ENCODE data around the gene RIMS3.
A peak's percentile ranks its signal among the peaks of the same experiment; 100 is the strongest.
"Not testable (repeated sequence)": the region's sequence is repeated elsewhere in the genome, so short reads cannot be mapped to it uniquely, and the experiment has no call there.

Gene RIMS3

GRCh38 chr1:40703316-40703715 lies 37.8 kb upstream of the RIMS3 start:
- DNase-seq (ENCODE audit: extremely low spot score) = no peak
- TF ChIP-seq NFRKB (IDR thresholded peaks at IDR 0.05) = no peak
- peak; percentile 43; the same call in 1 of the 2 replicates for TF ChIP-seq ZNF384 (IDR thresholded peaks at IDR 0.05)
- TF ChIP-seq L3MBTL2 (conservative IDR thresholded peaks at IDR 0.05) = no peak
- TF ChIP-seq FOXA1 (IDR thresholded peaks at IDR 0.05) = no peak
- TF ChIP-seq ARNT (IDR thresholded peaks at IDR 0.05) = no peak
- no peak for TF ChIP-seq FOXK2 (IDR thresholded peaks at IDR 0.05)
- peak; percentile 16; the same call in 1 of the 2 replicates for TF ChIP-seq PKNOX1 (IDR thresholded peaks at IDR 0.05)
- ChIA-PET POLR2A (interaction anchor here (0.7 to 5.7 kb wide), 2 partner anchors 11 to 52 kb away, joined by 3 to 83 read pairs; partner anchors contain the start of gene NFYC), CTCF (interaction anchor here (0.6 kb wide), 1 partner anchor 11 kb away, joined by 3 read pairs; no protein-coding TSS in a partner anchor)

GRCh38 chr1:40702810-40703209 lies 37.3 kb upstream of the RIMS3 start:
- POLR2A ChIA-PET = interaction anchor here (5.7 kb wide), 1 partner anchor 10 kb away, joined by 83 read pairs; the partner anchor contains the start of gene NFYC
- not testable (repeated sequence) for DNase-seq (ENCODE audit: extremely low spot score)
- CTCF ChIA-PET = interaction anchor here (0.6 kb wide), 1 partner anchor 11 kb away, joined by 3 read pairs; no protein-coding TSS in a partner anchor

- TF ChIP-seq BHLHE40 (IDR thresholded peaks at IDR 0.05; ENCODE audit: borderline replicate concordance) = no peak
- TF ChIP-seq L3MBTL2 (conservative IDR thresholded peaks at IDR 0.05) = no peak
- TF ChIP-seq FOXM1 (IDR thresholded peaks at IDR 0.05; ENCODE audit: borderline replicate concordance) = no peak
- no peak for TF ChIP-seq NFRKB (IDR thresholded peaks at IDR 0.05)
- DNase-seq (ENCODE audit: extremely low spot score) = no peak
- POLR2A ChIA-PET = interaction anchor here (5.7 kb wide), 1 partner anchor 9 kb away, joined by 83 read pairs; the partner anchor contains the start of gene NFYC
- CTCF ChIA-PET = interaction anchor here (0.9 kb wide), 1 partner anchor 131 kb away, joined by 3 read pairs; no protein-coding TSS in a partner anchor
Observed at GRCh38 chr1:40701684-40702083, 36.2 kb upstream of the RIMS3 start.

GRCh38 chr1:40699787-40700186 lies 34.3 kb upstream of the RIMS3 start:
- ChIA-PET POLR2A (interaction anchor here (1.0 to 5.7 kb wide), 2 partner anchors 7 to 19 kb away, joined by 3 to 83 read pairs; partner anchors contain the start of gene NFYC), CTCF (no interaction called here)
- TF ChIP-seq L3MBTL2 (conservative IDR thresholded peaks at IDR 0.05) (no peak), BHLHE40 (IDR thresholded peaks at IDR 0.05; ENCODE audit: borderline replicate concordance) (no peak)
- no peak for DNase-seq (ENCODE audit: extremely low spot score)

GRCh38 chr1:40697436-40697835 lies 32.0 kb upstream of the RIMS3 start:
- POLR2A ChIA-PET = no interaction called here
- CTCF ChIA-PET = no interaction called here
- no peak for DNase-seq (ENCODE audit: extremely low spot score)
- TF ChIP-seq ZNF384 (IDR thresholded peaks at IDR 0.05) = no peak
- TF ChIP-seq BHLHE40 (IDR thresholded peaks at IDR 0.05; ENCODE audit: borderline replicate concordance) = no peak
- no peak for TF ChIP-seq CTBP1 (IDR thresholded peaks at IDR 0.05; ENCODE audit: borderline replicate concordance)
- no peak for TF ChIP-seq FOXA1 (IDR thresholded peaks at IDR 0.05)
- TF ChIP-seq SP1 (IDR thresholded peaks at IDR 0.05) = no peak
- no peak for TF ChIP-seq ELF4 (IDR thresholded peaks at IDR 0.05)
- TF ChIP-seq HDGF (IDR thresholded peaks at IDR 0.05; ENCODE audit: borderline replicate concordance) = no peak
- TF ChIP-seq FOXM1 (IDR thresholded peaks at IDR 0.05; ENCODE audit: borderline replicate concordance) = no peak
- no peak for TF ChIP-seq ARNT (IDR thresholded peaks at IDR 0.05)
- no peak for TF ChIP-seq FOXK2 (IDR thresholded peaks at IDR 0.05)
- TF ChIP-seq LEF1 (IDR thresholded peaks at IDR 0.05; ENCODE audit: borderline replicate concordance) = no peak
- no peak for TF ChIP-seq L3MBTL2 (conservative IDR thresholded peaks at IDR 0.05)
- no peak for TF ChIP-seq NFRKB (IDR thresholded peaks at IDR 0.05)
- no peak for TF ChIP-seq TARDBP (IDR thresholded peaks at IDR 0.05)
- TF ChIP-seq SUZ12 (IDR thresholded peaks at IDR 0.05) = no peak

GRCh38 chr1:40696294-40696693 lies 30.8 kb upstream of the RIMS3 start:
- DNase-seq (ENCODE audit: extremely low spot score) = no peak
- TF ChIP-seq FOXA1 (IDR thresholded peaks at IDR 0.05) (no peak), ARNT (IDR thresholded peaks at IDR 0.05) (no peak), SP1 (IDR thresholded peaks at IDR 0.05) (no peak), FOXM1 (IDR thresholded peaks at IDR 0.05; ENCODE audit: borderline replicate concordance) (no peak), LEF1 (IDR thresholded peaks at IDR 0.05; ENCODE audit: borderline replicate concordance) (no peak), BHLHE40 (IDR thresholded peaks at IDR 0.05; ENCODE audit: borderline replicate concordance) (no peak)
- ChIA-PET CTCF (no interaction called here), POLR2A (no interaction called here)

GRCh38 chr1:40694353-40694874 lies 28.9 kb upstream of the RIMS3 start:
- ChIA-PET POLR2A (interaction anchor here (4.5 kb wide), 1 partner anchor 8 kb away, joined by 83 read pairs; no protein-coding TSS in a partner anchor), CTCF (interaction anchor here (0.6 kb wide), 1 partner anchor 79 kb away, joined by 3 read pairs; no protein-coding TSS in a partner anchor)
- no peak for TF ChIP-seq SP1 (IDR thresholded peaks at IDR 0.05)
- TF ChIP-seq NFRKB (IDR thresholded peaks at IDR 0.05) = no peak
- TF ChIP-seq ZNF384 (IDR thresholded peaks at IDR 0.05) = no peak
- no peak for TF ChIP-seq CTBP1 (IDR thresholded peaks at IDR 0.05; ENCODE audit: borderline replicate concordance)
- TF ChIP-seq L3MBTL2 (conservative IDR thresholded peaks at IDR 0.05) = no peak
- TF ChIP-seq FOXK2 (IDR thresholded peaks at IDR 0.05) = no peak
- no peak for TF ChIP-seq FOXA1 (IDR thresholded peaks at IDR 0.05)
- TF ChIP-seq PKNOX1 (IDR thresholded peaks at IDR 0.05) = no peak
- TF ChIP-seq LEF1 (IDR thresholded peaks at IDR 0.05; ENCODE audit: borderline replicate concordance) = no peak
- TF ChIP-seq HDGF (IDR thresholded peaks at IDR 0.05; ENCODE audit: borderline replicate concordance) = no peak
- TF ChIP-seq SUZ12 (IDR thresholded peaks at IDR 0.05) = no peak
- no peak for TF ChIP-seq ELF4 (IDR thresholded peaks at IDR 0.05)

More at GRCh38 chr1:40694353-40694874, 28.9 kb upstream of the RIMS3 start:
- no peak for DNase-seq (ENCODE audit: extremely low spot score)

Measured in HEK293T (cell line).